ENCODE measurements around the gene CBFA2T2.
A peak's percentile ranks its signal among the peaks of the same experiment; 100 is the strongest.
"Not testable (repeated sequence)": the region's sequence is repeated elsewhere in the genome, so short reads cannot be mapped to it uniquely, and the experiment has no call there.

Gene CBFA2T2

GRCh38 chr20:33490023-33490933, at the start of gene CBFA2T2:
TSS of gene CBFA2T2 (plus strand) at chr20:33490096. CDS start at chr20:33490268, 172 bp downstream.
- DNase-seq, result no peak

- DNase-seq, result not testable (repeated sequence)
Measured at GRCh38 chr20:33440562-33440961, 49.3 kb upstream of the CBFA2T2 start.

GRCh38 chr20:33441142-33441955, 48.5 kb upstream of the CBFA2T2 start:
- DNase-seq, result no peak

- no peak for DNase-seq
Measured at GRCh38 chr20:33442136-33443005, 47.5 kb upstream of the CBFA2T2 start.

- DNase-seq, result peak; percentile 63
Measured at GRCh38 chr20:33443006-33443511, 46.8 kb upstream of the CBFA2T2 start.

- DNase-seq, result peak; percentile 95
Measured at GRCh38 chr20:33443512-33444239, 46.2 kb upstream of the CBFA2T2 start, which contains the start of gene SNTA1. TSS of gene SNTA1 (minus strand) at chr20:33443763. CDS start at chr20:33443620, 143 bp downstream.

- no peak for DNase-seq
Measured at GRCh38 chr20:33444797-33445560, 44.9 kb upstream of the CBFA2T2 start.

GRCh38 chr20:33445881-33446625, 43.8 kb upstream of the CBFA2T2 start:
- no peak for DNase-seq

- DNase-seq, result no peak
Measured at GRCh38 chr20:33450867-33451266, 39.0 kb upstream of the CBFA2T2 start.

- DNase-seq, result peak; percentile 58
Measured at GRCh38 chr20:33456916-33457642, 32.8 kb upstream of the CBFA2T2 start.

GRCh38 chr20:33459599-33459998, 30.3 kb upstream of the CBFA2T2 start:
- DNase-seq, result no peak

GRCh38 chr20:33460711-33461110, 29.2 kb upstream of the CBFA2T2 start:
- DNase-seq, result no peak

- DNase-seq, result no peak
Measured at GRCh38 chr20:33463332-33464101, 26.4 kb upstream of the CBFA2T2 start.

GRCh38 chr20:33464759-33465158, 25.1 kb upstream of the CBFA2T2 start:
- DNase-seq, result not testable (repeated sequence)

- DNase-seq, result no peak
Measured at GRCh38 chr20:33465481-33466302, 24.2 kb upstream of the CBFA2T2 start.

- DNase-seq, result no peak
Measured at GRCh38 chr20:33466303-33466646, 23.6 kb upstream of the CBFA2T2 start.

- DNase-seq, result no peak
Measured at GRCh38 chr20:33470457-33470856, 19.4 kb upstream of the CBFA2T2 start.

- DNase-seq, result no peak
Measured at GRCh38 chr20:33470866-33471265, 19.0 kb upstream of the CBFA2T2 start.
